ENCODE measurements around the gene ERVH48-1. TPM values are rescaled to one million over a fixed set of nuclear protein-coding genes. Genes with fewer than 3 reads are reported as not detected.
"Not testable (repeated sequence)": the region's sequence is repeated elsewhere in the genome, so short reads cannot be mapped to it uniquely, and the experiment has no call there.

Gene ERVH48-1
- total RNA-seq, 1 donor from 2014 or later: 0.59 TPM

DNA sequence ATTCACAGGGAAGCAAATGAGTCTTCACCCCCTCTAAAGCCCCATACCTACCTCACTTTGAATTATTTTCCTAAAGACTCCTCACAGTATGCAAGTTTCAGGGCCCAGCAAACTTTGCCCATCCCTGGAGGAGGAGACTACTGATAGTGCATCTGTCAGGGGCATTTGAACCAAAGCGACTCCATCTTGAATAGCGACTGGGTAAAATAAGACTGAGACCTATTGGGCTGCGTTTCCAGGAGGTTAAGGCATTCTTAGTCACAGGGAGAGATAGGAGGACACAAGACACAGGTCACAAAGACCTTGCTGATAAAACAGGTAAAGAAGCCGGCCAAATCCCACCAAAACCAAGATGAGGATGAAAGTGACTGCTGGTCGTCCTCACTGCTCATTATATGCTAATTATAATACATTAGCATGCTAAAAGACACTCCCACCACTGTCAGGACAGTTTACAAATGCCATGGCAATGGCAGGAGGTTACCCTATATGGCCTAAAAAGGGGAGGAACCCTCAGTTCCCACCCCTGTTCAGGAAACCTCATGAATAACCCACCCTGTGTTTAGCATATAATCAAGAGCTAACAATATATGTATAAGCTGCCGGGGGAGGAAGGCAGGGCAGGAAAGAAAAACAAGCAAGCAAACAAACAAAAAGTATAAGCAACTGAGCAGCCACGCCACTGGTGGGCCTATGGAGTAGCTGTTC is 45.7 kb upstream of the ERVH48-1 start:
- TF ChIP-seq, protein P1, sequence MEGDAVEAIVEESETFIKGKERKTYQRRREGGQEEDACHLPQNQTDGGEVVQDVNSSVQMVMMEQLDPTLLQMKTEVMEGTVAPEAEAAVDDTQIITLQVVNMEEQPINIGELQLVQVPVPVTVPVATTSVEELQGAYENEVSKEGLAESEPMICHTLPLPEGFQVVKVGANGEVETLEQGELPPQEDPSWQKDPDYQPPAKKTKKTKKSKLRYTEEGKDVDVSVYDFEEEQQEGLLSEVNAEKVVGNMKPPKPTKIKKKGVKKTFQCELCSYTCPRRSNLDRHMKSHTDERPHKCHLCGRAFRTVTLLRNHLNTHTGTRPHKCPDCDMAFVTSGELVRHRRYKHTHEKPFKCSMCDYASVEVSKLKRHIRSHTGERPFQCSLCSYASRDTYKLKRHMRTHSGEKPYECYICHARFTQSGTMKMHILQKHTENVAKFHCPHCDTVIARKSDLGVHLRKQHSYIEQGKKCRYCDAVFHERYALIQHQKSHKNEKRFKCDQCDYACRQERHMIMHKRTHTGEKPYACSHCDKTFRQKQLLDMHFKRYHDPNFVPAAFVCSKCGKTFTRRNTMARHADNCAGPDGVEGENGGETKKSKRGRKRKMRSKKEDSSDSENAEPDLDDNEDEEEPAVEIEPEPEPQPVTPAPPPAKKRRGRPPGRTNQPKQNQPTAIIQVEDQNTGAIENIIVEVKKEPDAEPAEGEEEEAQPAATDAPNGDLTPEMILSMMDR (IDR thresholded peaks at IDR 0.05; ENCODE audit: partially characterized antibody, unreplicated experiment): no peak
- Mint-ChIP-seq H3K4me1 (ENCODE audit: low read depth, unreplicated experiment) (no peaks in the 10 kb centered on the region), H3K9me3 (ENCODE audit: unreplicated experiment) (no peaks in the 10 kb centered on the region), H3K27me3 (ENCODE audit: unreplicated experiment) (peaks cover 8% of the 10 kb centered on the region), H3K27ac (ENCODE audit: unreplicated experiment) (no peak overlapping the region), H3K36me3 (ENCODE audit: unreplicated experiment) (no peaks in the 10 kb centered on the region), H3K4me3 (ENCODE audit: unreplicated experiment) (no peak overlapping the region)
- DNase-seq: no peak

- no peak overlapping the region for H3K4me3 Mint-ChIP-seq (ENCODE audit: unreplicated experiment)
- no peak for DNase-seq
- H3K4me1 Mint-ChIP-seq (ENCODE audit: low read depth, unreplicated experiment): no peaks in the 10 kb centered on the region
- TF ChIP-seq, protein P1 (IDR thresholded peaks at IDR 0.05; ENCODE audit: partially characterized antibody, unreplicated experiment): no peak
- H3K27ac Mint-ChIP-seq (ENCODE audit: unreplicated experiment): no peak overlapping the region
- peaks cover 7% of the 10 kb centered on the region for H3K27me3 Mint-ChIP-seq (ENCODE audit: unreplicated experiment)
- H3K36me3 Mint-ChIP-seq (ENCODE audit: unreplicated experiment): no peaks in the 10 kb centered on the region
- H3K9me3 Mint-ChIP-seq (ENCODE audit: unreplicated experiment): peaks cover 3% of the 10 kb centered on the region
Measured at GRCh38 chr21:42969193-42969600, 43.8 kb upstream of the ERVH48-1 start.

DNA sequence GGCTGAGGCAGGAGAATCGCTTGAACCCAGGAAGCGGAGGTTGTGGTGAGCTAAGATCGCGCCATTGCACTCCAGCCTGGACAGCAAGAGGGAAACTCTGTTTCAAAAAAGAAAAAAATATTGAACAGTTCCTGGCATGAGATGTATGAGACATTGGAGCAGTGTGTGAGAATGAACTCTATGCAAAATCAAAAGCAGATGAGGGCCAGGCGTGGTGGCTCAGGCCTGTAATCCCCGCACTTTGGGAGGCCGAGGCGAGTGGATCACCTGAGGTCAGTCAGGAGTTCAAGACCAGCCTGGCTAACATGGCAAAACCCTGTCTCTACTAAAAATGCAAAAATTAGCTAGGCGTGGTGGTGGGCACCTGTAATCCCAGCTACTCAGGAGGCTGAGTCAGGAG is 42.2 kb upstream of the ERVH48-1 start:
- not testable (repeated sequence) for H3K27ac Mint-ChIP-seq (ENCODE audit: unreplicated experiment); H3K4me1 Mint-ChIP-seq (ENCODE audit: low read depth, unreplicated experiment); H3K27me3 Mint-ChIP-seq (ENCODE audit: unreplicated experiment); DNase-seq; H3K9me3 Mint-ChIP-seq (ENCODE audit: unreplicated experiment); H3K36me3 Mint-ChIP-seq (ENCODE audit: unreplicated experiment); H3K4me3 Mint-ChIP-seq (ENCODE audit: unreplicated experiment)

DNA sequence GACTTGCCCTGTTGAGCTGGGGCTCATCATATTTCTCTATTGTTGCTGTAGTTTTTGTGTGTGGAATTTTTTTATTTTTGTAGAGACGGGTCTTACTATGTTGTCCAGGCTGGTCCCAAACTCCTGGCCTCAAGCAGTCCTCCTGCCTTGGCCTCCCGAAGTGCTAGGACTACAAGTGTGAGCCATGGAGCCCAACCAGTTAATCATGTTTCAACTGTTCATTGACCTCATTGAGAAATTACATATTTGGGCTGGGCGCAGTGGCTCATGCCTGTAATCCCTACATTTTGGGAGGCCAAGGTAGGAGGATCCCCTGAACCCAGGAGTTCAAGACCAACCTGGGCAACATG is 39.8 kb upstream of the ERVH48-1 start:
- Mint-ChIP-seq H3K27ac (ENCODE audit: unreplicated experiment) (no peak overlapping the region), H3K4me1 (ENCODE audit: low read depth, unreplicated experiment) (no peaks in the 10 kb centered on the region), H3K9me3 (ENCODE audit: unreplicated experiment) (peaks cover 4% of the 10 kb centered on the region), H3K36me3 (ENCODE audit: unreplicated experiment) (no peaks in the 10 kb centered on the region), H3K4me3 (ENCODE audit: unreplicated experiment) (no peak overlapping the region), H3K27me3 (ENCODE audit: unreplicated experiment) (peaks cover 8% of the 10 kb centered on the region)
- TF ChIP-seq, protein P1 (IDR thresholded peaks at IDR 0.05; ENCODE audit: partially characterized antibody, unreplicated experiment): no peak
- DNase-seq: no peak

DNA sequence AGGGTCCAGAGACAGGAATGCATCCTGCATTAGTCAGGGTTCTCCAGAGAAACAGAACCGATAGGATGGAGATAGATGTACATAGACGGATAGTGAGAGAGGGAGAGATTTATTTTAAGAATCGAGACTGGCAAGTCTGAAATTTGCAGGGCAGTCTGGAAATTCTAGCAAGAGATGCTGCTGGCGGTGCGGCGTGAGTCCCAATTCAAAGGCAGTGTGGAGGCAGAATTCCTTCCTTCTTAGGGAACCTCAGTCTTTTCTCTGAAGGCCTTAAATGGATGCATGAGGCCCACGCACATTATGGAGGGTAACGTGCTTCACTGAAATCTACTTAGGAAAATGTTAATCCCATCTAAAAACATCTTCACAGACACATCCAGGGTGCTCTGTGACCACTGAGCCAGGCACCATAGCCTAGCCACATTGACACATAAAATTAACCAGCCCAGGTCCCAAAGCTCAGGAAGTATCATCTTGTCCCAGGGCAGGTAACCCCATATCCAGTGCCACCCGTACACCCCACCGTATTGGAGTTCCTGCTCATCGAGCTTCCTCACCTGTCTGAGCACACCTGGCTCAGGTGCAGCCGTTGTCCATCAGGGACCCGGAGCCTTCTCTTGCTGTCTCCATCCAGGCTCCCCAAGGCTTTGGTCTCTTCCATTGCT is 39.2 kb upstream of the ERVH48-1 start:
- Mint-ChIP-seq H3K27ac (ENCODE audit: unreplicated experiment) (no peak overlapping the region), H3K36me3 (ENCODE audit: unreplicated experiment) (no peaks in the 10 kb centered on the region), H3K4me1 (ENCODE audit: low read depth, unreplicated experiment) (no peaks in the 10 kb centered on the region), H3K27me3 (ENCODE audit: unreplicated experiment) (peaks cover 8% of the 10 kb centered on the region), H3K4me3 (ENCODE audit: unreplicated experiment) (no peak overlapping the region), H3K9me3 (ENCODE audit: unreplicated experiment) (peaks cover 4% of the 10 kb centered on the region)
- TF ChIP-seq, protein P1 (IDR thresholded peaks at IDR 0.05; ENCODE audit: partially characterized antibody, unreplicated experiment): no peak
- DNase-seq: no peak
